Keratinocyte (primary cell): ENCODE measurements around the gene ACTR3. TPM values are rescaled to one million over a fixed set of nuclear protein-coding genes. Genes with fewer than 3 reads are reported as not detected.

Experiments used
- DNase-seq: peaks from one replicate; pipeline ENCODE4 v3.0.0-alpha.2; 2011; ENCODE audit warnings: low read depth, missing footprints, low spot score
- FAIRE-seq: peaks from 2 replicates; lab custom pipeline; 2011; peaks lifted over from hg19 to GRCh38; lab: Jason Lieb, UNC
- H2AFZ ChIP-seq: 2 replicates; pipeline ENCODE4 v1.6.0; 2012; ENCODE audit warnings: low read length, control low read depth, inconsistent platforms; ENCODE audit not compliant: control insufficient read depth
- H3K27ac ChIP-seq: 2 replicates; pipeline ENCODE4 v1.5.1; 2011; ENCODE audit warnings: low read length; ENCODE audit not compliant: control insufficient read depth, insufficient read depth
- H3K27me3 ChIP-seq: 3 replicates; pipeline ENCODE4 v1.6.0; 2011; ENCODE audit warnings: low read length; ENCODE audit not compliant: control insufficient read depth, insufficient read depth; ENCODE audit errors: extremely low read depth
- H3K36me3 ChIP-seq, 2 experiments: 2 replicates in 1 of 2; 3 replicates in 1 of 2; pipeline ENCODE4 v1.5.1; 2011; ENCODE audit warnings: low read length in 2 of 2, mild to moderate bottlenecking in 1 of 2; ENCODE audit not compliant: control insufficient read depth in 2 of 2, insufficient read depth in 2 of 2; ENCODE audit errors: extremely low read depth in 1 of 2
- H3K4me1 ChIP-seq: 3 replicates; pipeline ENCODE4 v1.5.1; 2011; ENCODE audit warnings: low read length; ENCODE audit not compliant: control insufficient read depth, insufficient read depth; ENCODE audit errors: extremely low read depth
- H3K4me2 ChIP-seq: 3 replicates; pipeline ENCODE4 v1.6.0; 2011; ENCODE audit warnings: low read depth, low read length; ENCODE audit not compliant: control insufficient read depth, insufficient read depth; ENCODE audit errors: extremely low read depth
- H3K4me3 ChIP-seq, 3 experiments: fragments of 200-600 bp in 1 of 3; sonication (generic) in 1 of 3; 2 replicates in 2 of 3; 3 replicates in 1 of 3; pipeline ENCODE4 v1.5.1; 2011 to 2016; ENCODE audit warnings: low read length in 3 of 3, mild to moderate bottlenecking in 3 of 3, control low read depth in 2 of 3, inconsistent platforms in 1 of 3, low read depth in 1 of 3, mixed read lengths in 1 of 3, mixed run types in 1 of 3, moderate library complexity in 1 of 3; ENCODE audit not compliant: control insufficient read depth in 2 of 3, insufficient read depth in 2 of 3; ENCODE audit errors: extremely low read depth in 1 of 3
- H3K79me2 ChIP-seq: 2 replicates; pipeline ENCODE4 v1.6.0; 2012; ENCODE audit warnings: low read length; ENCODE audit not compliant: control insufficient read depth, insufficient read depth
- H3K9ac ChIP-seq: 3 replicates; pipeline ENCODE4 v1.6.0; 2011; ENCODE audit warnings: low read length; ENCODE audit not compliant: control insufficient read depth, insufficient read depth; ENCODE audit errors: extremely low read depth
- H3K9me1 ChIP-seq: 3 replicates; pipeline ENCODE4 v1.6.0; 2011; ENCODE audit warnings: low read length; ENCODE audit not compliant: control insufficient read depth, insufficient read depth; ENCODE audit errors: extremely low read depth
- H3K9me3 ChIP-seq: 2 replicates; pipeline ENCODE4 v1.5.1; 2012; ENCODE audit warnings: low read depth, low read length; ENCODE audit not compliant: control insufficient read depth
- H4K20me1 ChIP-seq: 3 replicates; pipeline ENCODE4 v1.6.0; 2011; ENCODE audit warnings: low read length; ENCODE audit not compliant: control insufficient read depth, insufficient read depth; ENCODE audit errors: extremely low read depth
- EZH2 ChIP-seq: IDR thresholded peaks from one replicate; pipeline ENCODE4 v1.6.1; 2012; ENCODE audit warnings: inconsistent platforms, mild to moderate bottlenecking, low read length, moderate library complexity
- dilution Hi-C: fragments of 300-500 bp; cut with MboI; formaldehyde crosslinking; loops from one replicate; pipeline ENCODE4 v1.7.0; 2020; ENCODE audit warnings: low sequenced_read_pairs; ENCODE audit not compliant: extremely low pct_ligation_motif_present
- polyA plus RNA-seq, 5 experiments: library from polyadenylated mRNA; depleted of rRNA in 3 of 5; stranded (reverse) in 3 of 5; stranded (forward) in 1 of 5; unstranded in 1 of 5; fragments of >200 nt; gene quantifications; 1 replicate in 1 of 5; 2 replicates in 3 of 5; 3 replicates in 1 of 5; pipeline versions ENCODE4 v1.2.1 to v1.2.3, GENCODE V29; 2011 to 2012; ENCODE audit warnings: missing spikeins in 2 of 5, low read depth in 1 of 5, low replicate concordance in 1 of 5
- TF ChIP-seq, protein P1 (sequence below), 3 experiments: IDR thresholded peaks in 1 of 3; conservative IDR thresholded peaks in 1 of 3; optimal IDR thresholded peaks in 1 of 3; 2 replicates in 2 of 3; 3 replicates in 1 of 3; pipeline versions ENCODE3 to v1.5.1; 2011; ENCODE audit warnings: low read length in 3 of 3, mild to moderate bottlenecking in 3 of 3, moderate library complexity in 2 of 3, control low read depth in 1 of 3, inconsistent platforms in 1 of 3; ENCODE audit not compliant: insufficient read depth in 2 of 3; ENCODE audit errors: extremely low read depth in 1 of 3

ACTR3 gene
- polyA plus RNA-seq, 1 donor (not counting 4 experiments of a cell fraction or from before 2014, with no cell fraction given), result 340 TPM

GRCh38 chr2:113967272-113967671, 77.4 kb downstream of the ACTR3 start:
- H3K9me3 ChIP-seq, result no peaks in the 10 kb centered on the region
- peaks cover 3% of the 10 kb centered on the region for H3K4me1 ChIP-seq
- peaks cover 3 to 5% of the 10 kb centered on the region in 2 experiments for H3K36me3 ChIP-seq
- no peak overlapping the region for H2AFZ ChIP-seq
- H3K27ac ChIP-seq, result no peak overlapping the region
- dilution Hi-C loops, result no loop called here
- no peak overlapping the region for H3K4me3 ChIP-seq
- H4K20me1 ChIP-seq, result no peaks in the 10 kb centered on the region
- H3K9ac ChIP-seq, result no peak overlapping the region
- DNase-seq, result no peak
- no peak for FAIRE-seq
- H3K9me1 ChIP-seq, result no peaks in the 10 kb centered on the region
- TF ChIP-seq EZH2, result no peak
- no peak overlapping the region for H3K4me2 ChIP-seq
- no peaks in the 10 kb centered on the region for H3K79me2 ChIP-seq
- H3K27me3 ChIP-seq, result no peaks in the 10 kb centered on the region

- dilution Hi-C loops, result no loop called here
- H3K4me2 ChIP-seq, result no peak overlapping the region
- H3K27me3 ChIP-seq, result no peaks in the 10 kb centered on the region
- H4K20me1 ChIP-seq, result no peaks in the 10 kb centered on the region
- FAIRE-seq, result no peak
- H3K9me1 ChIP-seq, result no peaks in the 10 kb centered on the region
- TF ChIP-seq, protein P1, sequence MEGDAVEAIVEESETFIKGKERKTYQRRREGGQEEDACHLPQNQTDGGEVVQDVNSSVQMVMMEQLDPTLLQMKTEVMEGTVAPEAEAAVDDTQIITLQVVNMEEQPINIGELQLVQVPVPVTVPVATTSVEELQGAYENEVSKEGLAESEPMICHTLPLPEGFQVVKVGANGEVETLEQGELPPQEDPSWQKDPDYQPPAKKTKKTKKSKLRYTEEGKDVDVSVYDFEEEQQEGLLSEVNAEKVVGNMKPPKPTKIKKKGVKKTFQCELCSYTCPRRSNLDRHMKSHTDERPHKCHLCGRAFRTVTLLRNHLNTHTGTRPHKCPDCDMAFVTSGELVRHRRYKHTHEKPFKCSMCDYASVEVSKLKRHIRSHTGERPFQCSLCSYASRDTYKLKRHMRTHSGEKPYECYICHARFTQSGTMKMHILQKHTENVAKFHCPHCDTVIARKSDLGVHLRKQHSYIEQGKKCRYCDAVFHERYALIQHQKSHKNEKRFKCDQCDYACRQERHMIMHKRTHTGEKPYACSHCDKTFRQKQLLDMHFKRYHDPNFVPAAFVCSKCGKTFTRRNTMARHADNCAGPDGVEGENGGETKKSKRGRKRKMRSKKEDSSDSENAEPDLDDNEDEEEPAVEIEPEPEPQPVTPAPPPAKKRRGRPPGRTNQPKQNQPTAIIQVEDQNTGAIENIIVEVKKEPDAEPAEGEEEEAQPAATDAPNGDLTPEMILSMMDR (optimal IDR thresholded peaks at IDR 0.05 in 1 of 3, IDR thresholded peaks at IDR 0.05 in 1 of 3, conservative IDR thresholded peaks at IDR 0.05 in 1 of 3; ENCODE audit: extremely low read depth in 1 of 3, insufficient read depth in 2 of 3, low read length in 3 of 3), result no peak
- no peak for TF ChIP-seq EZH2
- no peaks in the 10 kb centered on the region for H3K9me3 ChIP-seq
- H3K4me3 ChIP-seq, result no peak overlapping the region
- no peak overlapping the region for H2AFZ ChIP-seq
- DNase-seq, result no peak
- peaks cover 8 to 14% of the 10 kb centered on the region in 2 experiments for H3K36me3 ChIP-seq
- H3K9ac ChIP-seq, result no peak overlapping the region
- peaks cover 6% of the 10 kb centered on the region for H3K4me1 ChIP-seq
- H3K27ac ChIP-seq, result no peak overlapping the region
- no peaks in the 10 kb centered on the region for H3K79me2 ChIP-seq
Measured at GRCh38 chr2:113972766-113973165, 82.9 kb downstream of the ACTR3 start.

- no peak overlapping the region for H2AFZ ChIP-seq
- H3K4me3 ChIP-seq, result no peak overlapping the region
- H3K27ac ChIP-seq, result no peak overlapping the region
- H3K36me3 ChIP-seq, result peaks cover 8 to 14% of the 10 kb centered on the region in 2 experiments
- no peak overlapping the region for H3K9ac ChIP-seq
- FAIRE-seq, result no peak
- dilution Hi-C loops, result no loop called here
- H3K4me2 ChIP-seq, result no peak overlapping the region
- no peaks in the 10 kb centered on the region for H4K20me1 ChIP-seq
- no peaks in the 10 kb centered on the region for H3K9me3 ChIP-seq
- H3K9me1 ChIP-seq, result no peaks in the 10 kb centered on the region
- TF ChIP-seq, protein P1 (optimal IDR thresholded peaks at IDR 0.05 in 1 of 3, IDR thresholded peaks at IDR 0.05 in 1 of 3, conservative IDR thresholded peaks at IDR 0.05 in 1 of 3; ENCODE audit: extremely low read depth in 1 of 3, insufficient read depth in 2 of 3, low read length in 3 of 3), result no peak
- DNase-seq, result no peak
- H3K27me3 ChIP-seq, result no peaks in the 10 kb centered on the region
- peaks cover 17% of the 10 kb centered on the region for H3K4me1 ChIP-seq
- H3K79me2 ChIP-seq, result no peaks in the 10 kb centered on the region
Measured at GRCh38 chr2:113973810-113974209, 83.9 kb downstream of the ACTR3 start.
